HCT116 (cell line): ENCODE results near the gene PDE4D. TPM values are rescaled to one million over a fixed set of nuclear protein-coding genes. Genes with fewer than 3 reads are reported as not detected.

Experiments used
- ATAC-seq: fragments of 200-7000 bp; cut with Tn5 transposase; 2 replicates; pipeline ENCODE4 v1.9.1; 2020; ENCODE audit warnings: mild to moderate bottlenecking, moderate library complexity
- BruUV-seq: library from RNA; stranded (reverse); fragments of 400-500 nt; replicated peaks from 2 replicates; lab custom pipeline; 2021; lab: Mats Ljungman, UMichigan
- CTCF ChIA-PET: fragments of 300-600 bp; sonication (Branson Sonifier 250); formaldehyde crosslinking; loops from one replicate; lab custom pipeline; 2021; ENCODE audit warnings: antibody characterized with exemption; lab: Charles Lee
- POLR2A ChIA-PET: fragments of 300-600, 350-600 bp; sonication (Branson Sonifier 250); formaldehyde crosslinking; loops from one replicate; lab custom pipeline; 2021; ENCODE audit warnings: antibody characterized with exemption; lab: Charles Lee
- RAD21 ChIA-PET, 2 experiments: fragments of 300-600 bp; sonication (Branson Sonifier 250); formaldehyde crosslinking; loops; one replicate each; lab custom pipeline; 2023; ENCODE audit warnings: low total read pairs in 2 of 2; ENCODE audit not compliant: uncharacterized antibody in 2 of 2, unreplicated experiment in 2 of 2, low non-redundant PET in 1 of 2; lab: Charles Lee
- DNase-seq: peaks from one replicate; pipeline ENCODE4 v3.0.0-alpha.2; 2010; ENCODE audit warnings: low read depth, low spot score
- H2AFZ ChIP-seq: fragments of 200-600 bp; shearing (Covaris generic), sonication (generic); 2 replicates; pipeline ENCODE4 v1.6.1; 2017; ENCODE audit warnings: low read depth, mixed run types, mixed read lengths, antibody characterized with exemption, low read length; ENCODE audit not compliant: poor library complexity, severe bottlenecking
- H3K27ac ChIP-seq: 2 replicates; pipeline ENCODE4 v1.5.1; 2012; ENCODE audit warnings: low read depth, low read length
- H3K27me3 ChIP-seq: fragments of 200-600 bp; sonication (generic); 2 replicates; pipeline ENCODE4 v1.6.1; 2016; ENCODE audit warnings: mixed run types, low read length, mixed read lengths; ENCODE audit not compliant: insufficient read depth
- H3K36me3 ChIP-seq, 2 experiments: fragments of 200-500 bp in 1 of 2; fragments of 200-600 bp in 1 of 2; sonication (Bioruptor generic) in 1 of 2; sonication (generic) in 1 of 2; 2 replicates each; pipeline versions ENCODE4 v1.5.1 to v1.6.1; 2014 to 2016; ENCODE audit warnings: low read length in 2 of 2, inconsistent platforms in 1 of 2, mixed read lengths in 1 of 2, mixed run types in 1 of 2; ENCODE audit not compliant: insufficient read depth in 2 of 2, control insufficient read depth in 1 of 2
- H3K4me1 ChIP-seq, 2 experiments: fragments of 200-600 bp in 1 of 2; sonication (generic) in 1 of 2; 2 replicates each; pipeline versions ENCODE4 v1.5.1 to v1.6.1; 2012 to 2017; ENCODE audit warnings: low read length in 2 of 2, inconsistent platforms in 1 of 2, mild to moderate bottlenecking in 1 of 2, mixed read lengths in 1 of 2, mixed run types in 1 of 2, moderate library complexity in 1 of 2; ENCODE audit not compliant: insufficient read depth in 2 of 2, control insufficient read depth in 1 of 2
- H3K4me2 ChIP-seq: fragments of 200-600 bp; sonication (generic); 2 replicates; pipeline ENCODE4 v1.6.1; 2017; ENCODE audit warnings: mixed run types, low read length, mixed read lengths
- H3K4me3 ChIP-seq, 2 experiments: fragments of 200-600 bp in 1 of 2; sonication (generic) in 1 of 2; replicated peaks in 1 of 2; 2 replicates each; pipeline ENCODE4 v1.5.1; 2011 to 2016; ENCODE audit warnings: low read length in 2 of 2, control low read depth in 1 of 2, low read depth in 1 of 2, mild to moderate bottlenecking in 1 of 2, mixed read lengths in 1 of 2, mixed run types in 1 of 2
- H3K79me2 ChIP-seq: fragments of 200-600 bp; sonication (generic); 2 replicates; pipeline ENCODE4 v1.6.1; 2017; ENCODE audit warnings: mild to moderate bottlenecking, mixed run types, low read length, moderate library complexity, mixed read lengths; ENCODE audit not compliant: insufficient read depth
- H3K9ac ChIP-seq: fragments of 200-600 bp; sonication (generic); 2 replicates; pipeline ENCODE4 v1.6.1; 2016; ENCODE audit warnings: low read length, mixed read lengths
- H3K9me2 ChIP-seq: fragments of 200-600 bp; sonication (generic), shearing (Covaris generic); 2 replicates; pipeline ENCODE4 v1.6.1; 2017; ENCODE audit warnings: mixed run types, mild to moderate bottlenecking, moderate library complexity; ENCODE audit not compliant: insufficient read depth
- H3K9me3 ChIP-seq, 2 experiments: fragments of 200-500 bp in 1 of 2; fragments of 200-600 bp in 1 of 2; sonication (Bioruptor generic) in 1 of 2; sonication (generic) in 1 of 2; 2 replicates each; pipeline ENCODE4 v1.6.1; 2014 to 2017; ENCODE audit warnings: low read length in 2 of 2, mixed read lengths in 2 of 2, inconsistent platforms in 1 of 2, low read depth in 1 of 2, mild to moderate bottlenecking in 1 of 2, mixed run types in 1 of 2, moderate library complexity in 1 of 2; ENCODE audit not compliant: control insufficient read depth in 1 of 2, insufficient read depth in 1 of 2
- H4K20me1 ChIP-seq: fragments of 200-600 bp; sonication (generic), shearing (Covaris generic); 2 replicates; pipeline ENCODE4 v1.6.1; 2017; ENCODE audit warnings: mixed run types, mild to moderate bottlenecking, moderate library complexity; ENCODE audit not compliant: insufficient read depth
- CEBPB ChIP-seq: IDR thresholded peaks from 2 replicates; pipeline ENCODE4 v1.6.1; 2012; ENCODE audit warnings: low read depth
- CTCF ChIP-seq, 3 experiments: fragments of 200-600 bp in 1 of 3; sonication (generic) in 1 of 3; IDR thresholded peaks in 2 of 3; conservative IDR thresholded peaks in 1 of 3; 2 replicates each; pipeline ENCODE4 v1.5.1; 2012 to 2017; ENCODE audit warnings: low read depth in 2 of 3, low read length in 2 of 3, antibody characterized with exemption in 1 of 3, borderline replicate concordance in 1 of 3, control low read depth in 1 of 3, mild to moderate bottlenecking in 1 of 3, mixed read lengths in 1 of 3, mixed run types in 1 of 3, moderate library complexity in 1 of 3; ENCODE audit not compliant: insufficient read depth in 1 of 3
- EGR1 ChIP-seq: IDR thresholded peaks from 2 replicates; pipeline ENCODE4 v1.6.1; 2012; ENCODE audit warnings: low read depth
- EZH2 ChIP-seq: fragments of 200-600 bp; sonication (generic); IDR thresholded peaks from 2 replicates; pipeline ENCODE4 v1.6.1; 2017; ENCODE audit warnings: antibody characterized with exemption, mixed run types
- EZH2phosphoT487 ChIP-seq: fragments of 200-600 bp; IDR thresholded peaks from 2 replicates; pipeline ENCODE4 v1.6.1; 2018; ENCODE audit warnings: antibody characterized with exemption, borderline replicate concordance
- JUND ChIP-seq: IDR thresholded peaks from 2 replicates; pipeline ENCODE4 v1.6.1; 2012
- POLR2A ChIP-seq: IDR thresholded peaks from 2 replicates; pipeline ENCODE4 v1.7.0; 2011; ENCODE audit warnings: borderline replicate concordance; ENCODE audit not compliant: insufficient read depth, insufficient read length; ENCODE audit errors: extremely low read depth
- POLR2AphosphoS5 ChIP-seq: IDR thresholded peaks from 2 replicates; pipeline ENCODE4 v1.6.1; 2011; ENCODE audit warnings: mild to moderate bottlenecking, low read depth, low read length, moderate library complexity
- RAD21 ChIP-seq: IDR thresholded peaks from 2 replicates; pipeline ENCODE4 v1.6.1; 2012; ENCODE audit warnings: low read depth, mild to moderate bottlenecking
- SIN3A ChIP-seq: IDR thresholded peaks from 2 replicates; pipeline ENCODE4 v1.6.1; 2012; ENCODE audit warnings: low read depth
- SP1 ChIP-seq: IDR thresholded peaks from 2 replicates; pipeline ENCODE4 v1.6.1; 2012; ENCODE audit warnings: low read depth
- SRF ChIP-seq: IDR thresholded peaks from 2 replicates; pipeline ENCODE4 v1.6.1; 2012; ENCODE audit warnings: low read depth
- TCF7L2 ChIP-seq: IDR thresholded peaks from 2 replicates; pipeline ENCODE4 v1.7.0; 2011; ENCODE audit warnings: borderline replicate concordance, inconsistent platforms; ENCODE audit not compliant: insufficient read depth, insufficient read length; ENCODE audit errors: extremely low read depth
- intact Hi-C: fragments of 100-400 bp; cut with micrococcal nuclease; formaldehyde crosslinking; loops from 2 replicates; pipeline ENCODE4 v1.10.0; 2022
- total RNA-seq: library from RNA; stranded (reverse); gene quantifications from one replicate; pipeline ENCODE4 v1.2.1, GENCODE V29; 2021; ENCODE audit not compliant: unreplicated experiment
- TF ChIP-seq, protein P1 (sequence below): IDR thresholded peaks from 2 replicates; pipeline ENCODE4 v1.6.1; 2012
- TF ChIP-seq, protein P2 (sequence below): IDR thresholded peaks from 2 replicates; pipeline ENCODE4 v1.6.1; 2012
- TF ChIP-seq, protein P3 (sequence below): IDR thresholded peaks from 2 replicates; pipeline ENCODE4 v1.6.1; 2012; ENCODE audit warnings: low read depth

Gene PDE4D
- total RNA-seq, 1 experiment from 2014 or later: 1.1 TPM

GRCh38 chr5:59685793-59686192 is 207.7 kb downstream of the PDE4D start:
- Histone ChIP-seq H3K79me2 (no peaks in the 10 kb centered on the region), H3K9me3 (no peaks in the 10 kb centered on the region), H3K27me3 (0 out of 2 replicates have a peak, but pooled peaks cover 4% of the 10 kb centered on the region), H3K4me2 (no peak overlapping the region), H3K4me1 (no peaks in the 10 kb centered on the region), H2AFZ (no peak overlapping the region), H3K9ac (no peak overlapping the region), H3K9me2 (no peaks in the 10 kb centered on the region), H3K4me3 (no peak overlapping the region), H4K20me1 (no peaks in the 10 kb centered on the region), H3K36me3 (no peaks in the 10 kb centered on the region), H3K27ac (no peak overlapping the region)
- DNase-seq (no peak), ATAC-seq (no peak)
- intact Hi-C loops: no loop called here
- POLR2A ChIA-PET: no interaction called here
- TF ChIP-seq, protein P1, sequence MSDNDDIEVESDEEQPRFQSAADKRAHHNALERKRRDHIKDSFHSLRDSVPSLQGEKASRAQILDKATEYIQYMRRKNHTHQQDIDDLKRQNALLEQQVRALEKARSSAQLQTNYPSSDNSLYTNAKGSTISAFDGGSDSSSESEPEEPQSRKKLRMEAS: no peak
- TF ChIP-seq RAD21 (no peak), POLR2A (no peak), EZH2 (no peak), EGR1 (no peak), CEBPB (no peak), EZH2phosphoT487 (no peak), JUND (no peak), SRF (no peak), SP1 (no peak), POLR2AphosphoS5 (no peak), TCF7L2 (no peak), SIN3A (no peak), CTCF (IDR thresholded peaks at IDR 0.05 in 2 of 3, conservative IDR thresholded peaks at IDR 0.05 in 1 of 3; ENCODE audit: borderline replicate concordance in 1 of 3, insufficient read depth in 1 of 3, low read depth in 2 of 3, low read length in 2 of 3) (no peak)
- TF ChIP-seq, protein P2, sequence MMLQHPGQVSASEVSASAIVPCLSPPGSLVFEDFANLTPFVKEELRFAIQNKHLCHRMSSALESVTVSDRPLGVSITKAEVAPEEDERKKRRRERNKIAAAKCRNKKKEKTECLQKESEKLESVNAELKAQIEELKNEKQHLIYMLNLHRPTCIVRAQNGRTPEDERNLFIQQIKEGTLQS: no peak
- TF ChIP-seq, protein P3, sequence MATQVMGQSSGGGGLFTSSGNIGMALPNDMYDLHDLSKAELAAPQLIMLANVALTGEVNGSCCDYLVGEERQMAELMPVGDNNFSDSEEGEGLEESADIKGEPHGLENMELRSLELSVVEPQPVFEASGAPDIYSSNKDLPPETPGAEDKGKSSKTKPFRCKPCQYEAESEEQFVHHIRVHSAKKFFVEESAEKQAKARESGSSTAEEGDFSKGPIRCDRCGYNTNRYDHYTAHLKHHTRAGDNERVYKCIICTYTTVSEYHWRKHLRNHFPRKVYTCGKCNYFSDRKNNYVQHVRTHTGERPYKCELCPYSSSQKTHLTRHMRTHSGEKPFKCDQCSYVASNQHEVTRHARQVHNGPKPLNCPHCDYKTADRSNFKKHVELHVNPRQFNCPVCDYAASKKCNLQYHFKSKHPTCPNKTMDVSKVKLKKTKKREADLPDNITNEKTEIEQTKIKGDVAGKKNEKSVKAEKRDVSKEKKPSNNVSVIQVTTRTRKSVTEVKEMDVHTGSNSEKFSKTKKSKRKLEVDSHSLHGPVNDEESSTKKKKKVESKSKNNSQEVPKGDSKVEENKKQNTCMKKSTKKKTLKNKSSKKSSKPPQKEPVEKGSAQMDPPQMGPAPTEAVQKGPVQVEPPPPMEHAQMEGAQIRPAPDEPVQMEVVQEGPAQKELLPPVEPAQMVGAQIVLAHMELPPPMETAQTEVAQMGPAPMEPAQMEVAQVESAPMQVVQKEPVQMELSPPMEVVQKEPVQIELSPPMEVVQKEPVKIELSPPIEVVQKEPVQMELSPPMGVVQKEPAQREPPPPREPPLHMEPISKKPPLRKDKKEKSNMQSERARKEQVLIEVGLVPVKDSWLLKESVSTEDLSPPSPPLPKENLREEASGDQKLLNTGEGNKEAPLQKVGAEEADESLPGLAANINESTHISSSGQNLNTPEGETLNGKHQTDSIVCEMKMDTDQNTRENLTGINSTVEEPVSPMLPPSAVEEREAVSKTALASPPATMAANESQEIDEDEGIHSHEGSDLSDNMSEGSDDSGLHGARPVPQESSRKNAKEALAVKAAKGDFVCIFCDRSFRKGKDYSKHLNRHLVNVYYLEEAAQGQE: no peak
- RAD21 ChIA-PET: no interaction called here
- BruUV-seq: no TSS peak
- CTCF ChIA-PET: no interaction called here
